Measurements from ENCODE around the gene CADPS2. TPM values are rescaled to one million over a fixed set of nuclear protein-coding genes. Genes with fewer than 3 reads are reported as not detected.

Gene CADPS2
- total RNA-seq, 4 donors from 2014 or later: 27.3 to 154 (median 114) TPM

DNA sequence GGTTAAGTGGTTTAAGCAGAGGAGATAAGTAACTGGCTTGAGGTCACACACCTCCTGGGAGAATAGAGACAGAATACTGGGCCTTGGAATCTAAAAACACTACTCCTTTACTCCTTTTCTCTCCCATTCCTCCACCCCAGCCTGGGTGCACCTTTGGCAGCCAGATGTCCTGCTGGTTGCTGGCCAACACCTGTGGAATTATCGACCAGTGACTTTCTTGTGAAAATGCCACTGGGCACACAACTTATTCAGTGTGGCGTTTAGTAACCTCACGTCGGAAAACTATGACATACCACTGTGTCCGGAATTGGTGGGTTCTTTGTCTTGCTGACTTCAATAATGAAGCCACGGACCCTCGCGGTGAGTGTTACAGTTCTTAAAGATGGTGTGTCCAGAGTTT lies 213.7 kb downstream of the CADPS2 start:
- DNase-seq (ENCODE audit: extremely low spot score): no peak
- Histone ChIP-seq H3K4me3 (no peak overlapping the region), H3K27ac (replicated peaks in 1 of 4) (no peak overlapping the region), H3K36me3 (no peaks in the 10 kb centered on the region), H3K4me1 (peaks cover 0 to 46% (median 22%) of the 10 kb centered on the region in 4 donors), H3K9me3 (no peaks in the 10 kb centered on the region), H3K27me3 (no peaks in the 10 kb centered on the region)
- TF ChIP-seq POLR2A (IDR thresholded peaks at IDR 0.05; ENCODE audit: low read depth): no peak
- WGBS: over 99% methylated on average over 8 of the region's 8 CpGs
- intact Hi-C loops (cut with DNase I): no loop called here

DNA sequence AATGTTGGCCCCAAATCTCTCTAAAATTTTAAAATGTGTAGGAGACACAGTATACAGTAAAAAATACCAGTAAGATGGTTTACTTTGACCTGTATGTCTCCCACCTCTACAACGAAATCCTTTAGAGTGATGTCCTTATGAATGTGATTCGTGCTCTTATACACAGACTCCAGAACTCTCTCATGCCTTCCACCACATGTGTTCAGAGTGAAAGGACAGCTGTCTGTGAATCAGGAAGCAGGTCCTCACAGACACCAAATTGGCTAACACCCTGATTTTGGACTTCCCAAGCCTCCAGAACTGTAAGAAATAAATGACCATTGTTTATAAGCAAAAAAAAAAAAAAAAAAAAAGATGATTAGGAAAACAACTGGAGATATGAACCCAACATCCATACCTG lies 222.5 kb downstream of the CADPS2 start:
- no peaks in the 10 kb centered on the region for H3K36me3 ChIP-seq
- H3K27ac ChIP-seq (replicated peaks in 1 of 4): no peak overlapping the region
- WGBS: 76% methylated on average over 2 of the region's 2 CpGs
- no peak overlapping the region for H3K4me3 ChIP-seq
- no peaks in the 10 kb centered on the region for H3K9me3 ChIP-seq
- no peak for DNase-seq (ENCODE audit: extremely low spot score)
- no peaks in the 10 kb centered on the region for H3K27me3 ChIP-seq
- peaks cover 0 to 10% (median 0%) of the 10 kb centered on the region in 4 donors for H3K4me1 ChIP-seq
- no peak for TF ChIP-seq EP300 (IDR thresholded peaks at IDR 0.05)
- TF ChIP-seq CTCF (IDR thresholded peaks at IDR 0.05): no peak
- TF ChIP-seq POLR2AphosphoS5 (IDR thresholded peaks at IDR 0.05): no peak
- intact Hi-C loops (cut with DNase I): no loop called here

DNA sequence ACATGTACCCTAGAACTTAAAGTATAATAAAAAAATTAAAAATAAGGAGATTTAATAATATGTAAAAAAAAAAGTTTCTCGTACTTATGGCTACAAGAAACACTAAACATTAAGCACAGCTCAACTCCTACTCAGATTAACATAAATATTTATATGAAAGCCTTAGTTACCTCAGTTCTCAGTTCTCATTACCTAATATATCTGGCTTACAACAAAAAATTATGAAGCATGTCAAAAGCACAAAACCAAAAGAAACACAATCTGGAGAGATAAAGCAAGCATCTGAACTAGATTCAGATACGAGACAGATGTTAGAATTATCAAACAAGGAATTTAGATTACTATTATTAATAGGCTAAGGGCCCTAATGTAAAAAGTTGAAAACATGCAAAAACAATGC lies 227.4 kb downstream of the CADPS2 start:
- no peak overlapping the region for H3K4me3 ChIP-seq
- no peak overlapping the region for H3K27ac ChIP-seq (replicated peaks in 1 of 4)
- H3K4me1 ChIP-seq: peaks cover 0 to 10% (median 0%) of the 10 kb centered on the region in 4 donors
- H3K36me3 ChIP-seq: no peaks in the 10 kb centered on the region
- intact Hi-C loops (cut with DNase I): no loop called here
- TF ChIP-seq POLR2AphosphoS5 (IDR thresholded peaks at IDR 0.05) (no peak), CTCF (IDR thresholded peaks at IDR 0.05) (no peak), EP300 (IDR thresholded peaks at IDR 0.05) (no peak), POLR2A (IDR thresholded peaks at IDR 0.05; ENCODE audit: low read depth) (no peak)
- 33% methylated on average over 2 of the region's 2 CpGs for WGBS
- H3K27me3 ChIP-seq: no peaks in the 10 kb centered on the region
- DNase-seq (ENCODE audit: extremely low spot score): no peak
- H3K9me3 ChIP-seq: no peaks in the 10 kb centered on the region

DNA sequence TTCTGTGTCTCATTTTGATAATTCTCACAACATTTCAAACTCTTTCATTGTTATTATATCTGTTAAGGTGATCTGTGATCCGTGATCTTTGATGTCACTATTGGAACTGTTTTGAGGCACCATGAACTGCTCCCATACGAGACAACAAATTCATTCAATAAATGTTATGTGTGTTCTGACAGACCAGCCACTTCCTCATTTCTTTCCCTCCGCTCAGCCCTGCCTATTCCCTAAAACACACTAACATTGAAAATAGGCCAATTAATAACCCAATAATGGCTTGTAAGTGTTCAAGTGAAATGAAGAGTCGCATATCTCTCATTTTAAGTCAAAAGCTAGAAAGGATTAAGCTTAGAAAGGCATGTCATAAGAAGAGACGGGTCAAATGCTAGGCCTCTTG lies 232.6 kb downstream of the CADPS2 start:
- TF ChIP-seq POLR2AphosphoS5 (IDR thresholded peaks at IDR 0.05) (no peak), EP300 (IDR thresholded peaks at IDR 0.05) (no peak), POLR2A (IDR thresholded peaks at IDR 0.05; ENCODE audit: low read depth) (no peak), CTCF (IDR thresholded peaks at IDR 0.05) (no peak)
- 83% methylated on average over 5 of the region's 5 CpGs for WGBS
- no peaks in the 10 kb centered on the region for H3K36me3 ChIP-seq

GRCh38 chr7:122652876-122653275 lies 233.4 kb downstream of the CADPS2 start:
- Histone ChIP-seq H3K27me3 (no peaks in the 10 kb centered on the region), H3K4me1 (peaks cover 0 to 6% (median 3%) of the 10 kb centered on the region in 4 donors), H3K27ac (replicated peaks in 1 of 4) (no peak overlapping the region), H3K9me3 (no peaks in the 10 kb centered on the region), H3K36me3 (no peaks in the 10 kb centered on the region), H3K4me3 (no peak overlapping the region)
- DNase-seq (ENCODE audit: extremely low spot score): no peak
- no peak for TF ChIP-seq CTCF (IDR thresholded peaks at IDR 0.05)
- no peak for TF ChIP-seq POLR2AphosphoS5 (IDR thresholded peaks at IDR 0.05)
- no peak for TF ChIP-seq POLR2A (IDR thresholded peaks at IDR 0.05; ENCODE audit: low read depth)
- no peak for TF ChIP-seq EP300 (IDR thresholded peaks at IDR 0.05)
- intact Hi-C loops (cut with DNase I): no loop called here
- 67% methylated on average over 4 of the region's 4 CpGs for WGBS

More for the DNA sequence above, 232.6 kb downstream of the CADPS2 start:
- Histone ChIP-seq H3K4me3 (no peak overlapping the region), H3K4me1 (peaks cover 0 to 6% (median 3%) of the 10 kb centered on the region in 4 donors), H3K27ac (replicated peaks in 1 of 4) (no peak overlapping the region), H3K9me3 (no peaks in the 10 kb centered on the region), H3K27me3 (no peaks in the 10 kb centered on the region)
- intact Hi-C loops (cut with DNase I): no loop called here
- no peak for DNase-seq (ENCODE audit: extremely low spot score)
